ELR (cell line): ENCODE data around the gene PRRG1.
"Not testable (repeated sequence)": the region's sequence is repeated elsewhere in the genome, so short reads cannot be mapped to it uniquely, and the experiment has no call there.

Source experiments
- DNase-seq: peaks from one replicate; pipeline ENCODE4 v3.0.0-alpha.2; 2015; ENCODE audit warnings: low read depth

The PRRG1 gene

GRCh38 chrX:37349221-37350033, at the start of gene PRRG1:
TSS of gene PRRG1 (plus strand) at chrX:37349364. CDS start at chrX:37406250, 56,886 bp downstream.
- peak; percentile 84 for DNase-seq

DNA sequence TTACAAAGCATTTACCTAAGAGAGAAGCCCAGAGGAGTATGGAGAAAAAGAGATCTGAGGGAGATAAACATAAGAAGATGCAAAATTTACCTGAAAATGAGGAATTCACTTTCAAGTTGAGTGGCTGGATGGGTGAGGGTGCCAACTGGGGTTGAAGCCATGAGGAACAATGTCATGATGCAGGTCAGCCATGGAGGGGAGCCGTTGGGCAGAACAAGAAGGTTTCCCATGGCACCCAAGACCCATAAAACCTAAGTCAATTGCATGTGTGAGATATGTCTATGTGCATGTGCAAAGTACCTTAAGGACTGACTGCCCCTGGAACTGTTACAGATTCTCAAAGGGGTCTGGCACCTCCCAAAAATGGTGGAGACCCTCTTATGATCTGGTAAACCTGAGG, 46.6 kb upstream of the PRRG1 start:
- DNase-seq: peak; percentile 6

- DNase-seq: not testable (repeated sequence)
Observed at GRCh38 chrX:37305238-37305637, 43.9 kb upstream of the PRRG1 start.

DNA sequence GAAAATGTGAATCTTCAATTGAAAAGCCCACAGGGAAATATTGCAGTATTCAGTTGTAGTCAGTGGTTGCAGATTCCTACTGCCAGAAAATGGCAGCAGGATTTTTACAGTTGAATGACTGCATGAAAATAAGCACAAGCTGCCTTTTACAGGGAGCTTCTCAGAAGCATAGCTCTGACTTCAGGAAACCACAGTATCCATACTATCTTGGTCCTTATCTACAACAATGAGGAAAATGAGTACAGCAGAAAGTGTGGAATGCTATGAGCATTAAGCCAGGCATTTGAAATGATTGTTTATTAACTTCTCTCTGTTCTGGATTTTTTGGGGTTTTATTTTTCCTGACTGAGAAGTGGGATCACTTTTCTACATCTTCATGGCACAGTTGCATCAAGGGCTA, 34.6 kb upstream of the PRRG1 start:
- no peak for DNase-seq

- no peak for DNase-seq
Observed at GRCh38 chrX:37315511-37316248, 33.5 kb upstream of the PRRG1 start.

- no peak for DNase-seq
Observed at GRCh38 chrX:37320541-37321203, 28.5 kb upstream of the PRRG1 start.

GRCh38 chrX:37330642-37331041, 18.5 kb upstream of the PRRG1 start:
- no peak for DNase-seq

- no peak for DNase-seq
Observed at GRCh38 chrX:37331546-37331945, 17.6 kb upstream of the PRRG1 start.

DNA sequence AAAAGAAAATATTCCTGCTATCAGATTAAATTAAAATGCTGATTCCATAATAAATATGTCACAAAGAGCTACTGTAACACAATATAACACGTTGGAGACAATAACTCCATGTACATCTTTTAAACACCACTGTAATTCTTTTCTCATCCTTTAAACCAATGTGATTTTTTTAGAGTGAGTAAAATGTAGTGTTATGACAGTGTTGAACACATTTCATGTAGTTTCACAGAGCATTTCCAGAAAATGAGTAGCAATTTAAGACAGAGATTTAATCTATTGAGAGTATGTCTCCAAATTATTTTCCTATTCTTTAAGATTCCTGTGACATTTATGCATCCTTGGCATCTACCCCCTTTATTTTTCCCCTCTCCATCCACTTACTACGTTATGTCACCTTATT, 17.1 kb upstream of the PRRG1 start:
- DNase-seq: no peak

DNA sequence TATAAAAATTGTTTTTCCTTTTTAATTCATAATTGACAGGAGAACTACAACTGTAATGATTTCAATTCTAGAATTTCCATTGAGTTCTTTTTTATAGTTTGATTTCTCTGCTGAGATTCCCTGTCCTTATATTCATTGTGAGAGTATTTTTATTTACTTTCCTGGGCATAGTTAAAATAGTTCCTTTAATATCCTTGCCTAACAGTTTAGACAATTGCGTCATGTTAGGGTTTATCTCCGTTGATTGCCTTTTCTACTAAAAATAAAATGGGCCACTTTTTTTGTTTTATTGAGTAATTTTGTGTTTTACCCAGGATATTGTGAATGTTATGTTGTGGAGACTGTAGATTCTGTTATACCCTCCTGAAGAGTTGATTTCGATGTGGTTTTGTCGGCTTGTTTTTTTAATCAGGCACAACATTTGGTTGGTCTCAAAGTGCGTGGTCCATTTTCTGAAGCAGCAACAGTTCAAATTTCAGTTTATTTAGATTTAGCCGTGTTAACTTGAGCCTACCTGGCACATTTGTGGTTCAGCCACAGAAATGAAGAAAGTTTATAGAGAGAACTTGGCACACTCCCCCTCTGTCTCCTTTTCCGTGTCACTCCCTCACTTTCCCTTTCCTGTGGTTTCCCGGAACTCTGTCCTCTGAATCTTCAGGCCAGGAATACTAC, 16.0 kb upstream of the PRRG1 start:
- no peak for DNase-seq

DNA sequence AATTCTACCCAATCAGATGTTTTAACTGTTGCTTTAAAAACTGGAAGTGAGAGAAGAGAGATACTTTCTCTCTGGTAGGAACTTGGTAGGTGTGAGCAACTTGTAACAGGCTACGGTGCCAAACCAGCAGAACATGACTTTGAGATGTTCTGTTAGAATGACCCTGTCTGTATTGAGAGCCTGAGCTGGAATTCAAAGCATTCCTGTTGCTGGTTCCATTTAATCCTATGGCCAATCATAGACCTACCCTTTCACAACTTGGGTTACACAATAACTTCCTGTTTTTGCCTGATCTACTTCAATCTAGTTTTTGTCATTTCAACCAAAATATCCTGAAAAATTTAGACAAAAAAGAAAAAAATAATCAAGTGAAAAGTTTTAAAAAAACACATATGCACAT, 1.7 kb upstream of the PRRG1 start:
- DNase-seq: peak; percentile 11

GRCh38 chrX:37348231-37348970, 763 bp upstream of the PRRG1 start:
- peak; percentile 21 for DNase-seq

- DNase-seq: no peak
Observed at GRCh38 chrX:37348971-37349220, 268 bp upstream of the PRRG1 start.

- peak; percentile 43 for DNase-seq
Observed at GRCh38 chrX:37350034-37350365, 836 bp downstream of the PRRG1 start.

DNA sequence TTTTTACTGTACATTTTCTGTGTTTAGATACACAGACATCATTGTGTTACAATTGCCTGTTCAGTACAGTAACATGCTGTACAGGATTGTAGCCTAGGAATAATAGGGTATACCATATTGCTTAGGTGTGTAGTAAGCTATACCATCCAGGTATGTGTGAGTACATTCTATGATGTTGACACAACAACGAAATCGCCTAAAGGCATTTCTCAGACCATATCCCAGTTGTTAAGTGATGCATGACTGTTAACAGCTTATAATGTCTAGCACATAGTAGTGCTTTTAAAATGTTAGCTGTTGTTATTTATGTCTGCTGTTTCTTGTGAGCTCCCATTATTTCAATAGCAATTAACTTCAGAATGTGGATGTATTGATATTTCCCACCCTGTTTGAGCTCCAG, 4.5 kb downstream of the PRRG1 start:
- DNase-seq: no peak

DNA sequence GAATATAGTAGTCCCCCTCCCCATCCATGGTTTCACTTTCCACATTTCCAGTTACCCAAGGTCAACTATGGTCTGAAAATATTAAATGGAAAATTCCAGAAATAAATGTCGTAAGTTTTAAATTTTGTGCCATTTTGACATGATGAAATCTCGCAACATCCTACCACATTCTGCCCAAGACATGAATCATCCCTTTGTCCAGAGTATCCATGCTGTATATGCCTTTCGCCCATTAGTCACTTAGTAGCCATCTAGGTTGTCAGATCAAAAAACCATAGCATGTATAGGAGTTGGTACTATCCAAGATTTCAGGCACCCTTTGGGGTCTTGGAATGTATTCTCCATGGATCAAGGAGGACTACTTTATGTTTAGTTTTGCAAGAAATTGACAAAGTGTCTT, 8.3 kb downstream of the PRRG1 start:
- DNase-seq: peak; percentile 6

DNA sequence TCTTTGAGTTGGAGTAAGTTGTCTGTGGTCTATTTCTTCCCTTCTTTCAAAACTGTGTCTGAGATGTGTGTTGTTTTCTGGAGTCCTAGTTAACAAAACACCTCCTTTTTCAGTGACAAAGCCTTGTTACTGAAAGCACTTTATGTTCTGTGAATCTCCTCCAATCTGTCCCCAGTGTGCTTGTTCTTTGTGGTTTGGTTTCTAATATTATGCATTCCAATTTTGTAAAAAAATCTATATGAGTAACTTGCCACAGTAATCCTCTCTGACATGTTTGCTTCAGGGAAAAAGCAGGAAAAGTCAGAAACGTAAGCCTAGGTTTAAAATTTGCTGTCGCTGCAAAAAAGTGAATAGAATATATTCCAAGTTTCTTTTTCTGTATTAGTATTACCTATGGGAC, 12.4 kb downstream of the PRRG1 start:
- peak; percentile 17 for DNase-seq

GRCh38 chrX:37364666-37365065, 15.5 kb downstream of the PRRG1 start:
- no peak for DNase-seq

- no peak for DNase-seq
Observed at GRCh38 chrX:37367946-37368345, 18.8 kb downstream of the PRRG1 start.

DNA sequence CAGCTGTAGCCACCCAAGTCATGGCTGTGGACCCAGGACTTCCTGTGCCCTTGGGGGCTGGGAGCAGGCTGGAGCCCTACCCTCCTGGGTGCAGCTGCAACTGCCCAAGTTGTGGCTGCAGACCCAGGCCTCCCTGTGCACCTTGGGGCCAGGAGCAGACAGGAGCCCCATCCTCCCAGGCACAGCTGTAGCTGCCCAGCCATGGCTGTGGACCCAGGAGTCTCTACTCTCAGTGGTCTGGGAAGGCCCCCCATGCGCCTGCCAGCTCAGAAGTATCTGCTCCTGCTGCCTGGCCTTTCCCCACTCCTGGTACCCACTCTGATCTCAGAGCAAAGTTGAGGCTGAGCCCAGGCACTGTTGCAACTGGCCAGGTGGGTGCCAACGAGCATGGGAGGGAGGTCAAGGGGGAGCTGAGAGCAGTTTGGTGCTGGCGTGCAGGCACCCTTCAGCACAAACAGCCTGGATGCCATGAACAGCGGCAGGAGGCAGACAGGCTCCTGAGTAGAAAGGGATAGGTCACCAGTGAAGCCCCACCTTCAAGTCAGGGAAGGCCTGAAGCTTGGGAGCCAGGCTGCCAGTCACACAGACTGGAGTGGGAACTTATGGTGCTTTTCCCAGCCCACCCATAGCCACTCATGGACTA, 21.5 kb downstream of the PRRG1 start:
- no peak for DNase-seq

DNA sequence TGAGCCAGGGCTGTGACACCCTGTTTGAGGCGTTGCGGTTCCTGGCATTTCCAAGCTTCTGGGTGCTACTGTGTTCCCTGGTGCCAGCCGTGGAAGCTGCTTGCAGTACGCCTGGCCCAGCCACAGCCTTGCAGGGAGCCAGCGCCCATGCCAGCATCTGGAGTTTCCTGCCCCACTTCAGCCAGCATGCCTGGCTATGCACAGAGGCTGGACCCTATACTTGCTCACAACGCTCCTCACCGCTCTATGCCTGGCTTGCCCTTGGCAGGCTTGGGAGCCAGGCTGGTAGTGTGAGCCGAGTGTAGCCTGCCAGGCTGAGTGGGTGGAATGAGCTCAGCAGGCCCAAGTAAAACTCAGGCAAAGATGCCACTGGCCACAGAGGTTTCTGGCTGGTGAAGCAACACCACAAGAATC, 22.4 kb downstream of the PRRG1 start:
- no peak for DNase-seq

DNA sequence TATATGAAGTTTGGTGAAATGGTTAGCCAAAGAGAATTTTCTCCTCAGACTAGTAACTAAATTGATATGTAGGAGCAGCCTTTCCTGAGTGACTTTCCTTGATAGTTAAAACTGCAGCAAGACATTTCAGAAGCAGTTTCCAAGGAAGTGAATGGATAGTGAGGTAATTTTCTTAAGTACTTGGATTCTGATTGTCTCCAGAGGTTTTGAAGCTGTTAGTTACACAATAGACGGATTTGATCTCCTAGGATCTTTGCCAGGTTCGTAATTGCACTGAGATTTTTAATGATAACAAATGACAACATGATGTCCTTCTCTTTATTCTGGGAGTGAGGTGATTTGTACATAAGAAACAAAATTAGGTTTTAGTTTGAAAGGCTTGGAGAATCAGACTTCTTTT, 29.2 kb downstream of the PRRG1 start:
- no peak for DNase-seq
